IPS-15b (cell line): ENCODE data around the gene OSTF1.

Experiments used
- H3K27me3 ChIP-seq: one replicate; pipeline ENCODE4 v1.6.1; 2013; ENCODE audit warnings: low read length; ENCODE audit not compliant: control insufficient read depth, insufficient read depth
- H3K36me3 ChIP-seq: one replicate; pipeline ENCODE4 v1.6.1; 2013; ENCODE audit warnings: low read length; ENCODE audit not compliant: control insufficient read depth, insufficient read depth
- H3K4me1 ChIP-seq: one replicate; pipeline ENCODE4 v1.6.1; 2013; ENCODE audit warnings: mild to moderate bottlenecking, low read length; ENCODE audit not compliant: control insufficient read depth, insufficient read depth
- H3K4me3 ChIP-seq: one replicate; pipeline ENCODE4 v1.5.1; 2013; ENCODE audit warnings: low read depth, low read length
- H3K9ac ChIP-seq: one replicate; pipeline ENCODE4 v1.6.1; 2013; ENCODE audit warnings: low read depth, mild to moderate bottlenecking, low read length
- H3K9me3 ChIP-seq: one replicate; pipeline ENCODE4 v1.6.1; 2013; ENCODE audit warnings: mild to moderate bottlenecking, low read length; ENCODE audit not compliant: control insufficient read depth, insufficient read depth

OSTF1 gene

GRCh38 chr9:75087824-75088645 is at the start of gene OSTF1, which contains the start of gene NMRK1:
TSS of gene OSTF1 (plus strand) at chr9:75088514. CDS start at chr9:75088693, 179 bp downstream.
TSS of gene NMRK1 (minus strand) at chr9:75088155. CDS start at chr9:75083115, 5,040 bp downstream.
- Histone ChIP-seq H3K4me3 (peak within 1 kb of the TSS; percentile 90), H3K36me3 (no peaks in the 10 kb centered on the region), H3K9me3 (no peaks in the 10 kb centered on the region), H3K9ac (peak within 1 kb of the TSS; percentile 70), H3K27me3 (peaks cover 5% of the 10 kb centered on the region), H3K4me1 (peaks cover 7% of the 10 kb centered on the region)

GRCh38 chr9:75039009-75039408 is 49.3 kb upstream of the OSTF1 start:
- H3K27me3 ChIP-seq: no peaks in the 10 kb centered on the region
- H3K9ac ChIP-seq: no peak overlapping the region
- no peaks in the 10 kb centered on the region for H3K9me3 ChIP-seq
- H3K4me3 ChIP-seq: no peak overlapping the region
- H3K4me1 ChIP-seq: no peaks in the 10 kb centered on the region
- H3K36me3 ChIP-seq: no peaks in the 10 kb centered on the region

DNA sequence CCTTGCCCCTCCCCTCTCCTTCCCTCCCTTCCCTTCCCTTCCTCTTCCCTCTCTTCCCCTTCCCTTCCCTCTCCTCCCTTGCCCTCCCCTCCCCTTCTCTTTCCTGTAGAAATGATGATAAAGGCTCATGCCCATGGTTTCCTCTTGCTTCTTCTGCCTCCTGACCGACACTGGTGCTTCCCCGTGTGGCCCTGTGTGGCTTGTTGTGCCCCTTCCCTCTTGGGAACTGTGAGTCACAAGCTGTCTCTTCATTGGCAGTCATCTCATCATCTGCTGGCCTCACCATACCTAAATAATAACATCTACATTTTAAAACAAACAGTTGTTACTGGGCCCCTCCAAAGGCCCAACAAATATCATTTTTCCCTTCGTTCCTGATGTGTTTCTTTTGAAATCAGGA is 48.5 kb upstream of the OSTF1 start:
- Histone ChIP-seq H3K4me1 (no peaks in the 10 kb centered on the region), H3K9me3 (no peaks in the 10 kb centered on the region), H3K27me3 (no peaks in the 10 kb centered on the region), H3K9ac (no peak overlapping the region), H3K4me3 (no peak overlapping the region), H3K36me3 (no peaks in the 10 kb centered on the region)

DNA sequence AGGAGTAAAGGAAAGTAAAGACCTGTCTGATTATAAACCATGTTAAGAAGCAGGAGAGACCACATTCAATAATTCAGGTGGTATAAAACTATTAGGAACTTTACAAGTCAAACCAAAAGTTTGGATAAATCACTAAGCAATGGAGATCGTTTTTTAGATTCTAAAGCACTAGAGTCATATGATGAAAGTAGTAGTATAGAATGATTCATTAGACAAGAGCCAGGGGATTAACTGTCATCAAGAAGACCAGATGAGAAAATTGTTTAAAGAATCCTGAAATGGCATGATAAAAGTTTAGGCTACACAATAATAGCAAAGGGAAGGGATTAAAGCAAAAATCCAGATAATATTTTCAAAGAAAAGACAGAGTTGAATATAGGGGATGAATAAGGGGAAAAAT is 47.3 kb upstream of the OSTF1 start:
- Histone ChIP-seq H3K36me3 (no peaks in the 10 kb centered on the region), H3K9ac (no peak overlapping the region), H3K4me1 (no peaks in the 10 kb centered on the region), H3K4me3 (no peak overlapping the region), H3K27me3 (no peaks in the 10 kb centered on the region), H3K9me3 (no peaks in the 10 kb centered on the region)

GRCh38 chr9:75046725-75047345 is 41.5 kb upstream of the OSTF1 start:
- Histone ChIP-seq H3K36me3 (no peaks in the 10 kb centered on the region), H3K4me1 (no peaks in the 10 kb centered on the region)

GRCh38 chr9:75047506-75047905 is 40.8 kb upstream of the OSTF1 start:
- Histone ChIP-seq H3K9ac (no peak overlapping the region), H3K4me1 (no peaks in the 10 kb centered on the region), H3K9me3 (no peaks in the 10 kb centered on the region), H3K27me3 (no peaks in the 10 kb centered on the region), H3K36me3 (no peaks in the 10 kb centered on the region), H3K4me3 (no peak overlapping the region)

More at GRCh38 chr9:75046725-75047345, 41.5 kb upstream of the OSTF1 start:
- no peak overlapping the region for H3K9ac ChIP-seq
- no peaks in the 10 kb centered on the region for H3K9me3 ChIP-seq
- no peaks in the 10 kb centered on the region for H3K27me3 ChIP-seq
- H3K4me3 ChIP-seq: no peak overlapping the region

GRCh38 chr9:75051285-75051684 is 37.0 kb upstream of the OSTF1 start:
- H3K27me3 ChIP-seq: no peaks in the 10 kb centered on the region
- no peak overlapping the region for H3K4me3 ChIP-seq
- no peaks in the 10 kb centered on the region for H3K36me3 ChIP-seq
- H3K4me1 ChIP-seq: no peaks in the 10 kb centered on the region
- no peaks in the 10 kb centered on the region for H3K9me3 ChIP-seq
- H3K9ac ChIP-seq: no peak overlapping the region

DNA sequence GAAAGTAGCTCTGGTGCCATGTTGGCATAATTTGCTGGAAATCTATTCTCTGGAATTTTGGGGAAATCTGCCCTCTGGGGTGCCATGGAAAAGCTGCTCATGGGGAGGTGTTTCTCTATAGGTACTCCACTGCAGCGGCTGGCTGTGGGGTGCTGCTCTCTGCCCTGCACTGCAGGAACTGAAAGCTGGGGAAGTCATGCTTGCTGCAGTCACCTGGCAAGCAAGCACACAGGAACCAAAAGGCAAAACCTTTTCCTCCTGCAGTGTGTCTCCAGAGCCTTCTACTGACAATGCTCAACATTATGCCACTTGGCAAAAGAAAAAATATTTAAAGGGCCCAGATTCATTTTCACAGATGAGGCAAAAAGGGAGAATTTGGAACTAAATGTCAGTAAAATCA is 34.4 kb upstream of the OSTF1 start:
- Histone ChIP-seq H3K4me1 (no peaks in the 10 kb centered on the region), H3K4me3 (no peak overlapping the region), H3K36me3 (no peaks in the 10 kb centered on the region), H3K27me3 (no peaks in the 10 kb centered on the region), H3K9ac (no peak overlapping the region), H3K9me3 (peaks cover 5% of the 10 kb centered on the region)

GRCh38 chr9:75054368-75055001 is 33.8 kb upstream of the OSTF1 start:
- no peaks in the 10 kb centered on the region for H3K4me1 ChIP-seq
- no peak overlapping the region for H3K9ac ChIP-seq
- no peaks in the 10 kb centered on the region for H3K36me3 ChIP-seq
- no peak overlapping the region for H3K4me3 ChIP-seq
- H3K9me3 ChIP-seq: peaks cover 5% of the 10 kb centered on the region
- H3K27me3 ChIP-seq: no peaks in the 10 kb centered on the region

GRCh38 chr9:75061169-75061568 is 27.1 kb upstream of the OSTF1 start:
- H3K4me1 ChIP-seq: no peaks in the 10 kb centered on the region
- H3K9ac ChIP-seq: no peak overlapping the region
- H3K27me3 ChIP-seq: no peaks in the 10 kb centered on the region
- no peaks in the 10 kb centered on the region for H3K36me3 ChIP-seq
- H3K4me3 ChIP-seq: no peak overlapping the region
- peaks cover 5% of the 10 kb centered on the region for H3K9me3 ChIP-seq

GRCh38 chr9:75063556-75064305 is 24.6 kb upstream of the OSTF1 start:
- Histone ChIP-seq H3K4me3 (no peak overlapping the region), H3K4me1 (no peaks in the 10 kb centered on the region), H3K27me3 (no peaks in the 10 kb centered on the region), H3K9me3 (no peaks in the 10 kb centered on the region), H3K9ac (no peak overlapping the region), H3K36me3 (no peaks in the 10 kb centered on the region)
